SK-N-SH treated with all-trans-retinoic acid at 6 μM for 48 hours (cell line): Measurements from ENCODE around the gene LBH.

ENCODE experiments used
- CSDC2 ChIP-seq: fragments of 250-450 bp; sonication (Bioruptor Pico); IDR thresholded peaks from 2 replicates; pipeline ENCODE4 v1.5.0; 2020; ENCODE audit warnings: mild to moderate bottlenecking, moderate library complexity
- PPARA ChIP-seq: fragments of 250-450 bp; sonication (Bioruptor Pico); IDR thresholded peaks from 2 replicates; pipeline ENCODE4 v1.5.0; 2020; ENCODE audit warnings: mild to moderate bottlenecking, borderline replicate concordance
- TCF4 ChIP-seq: fragments of 250-450 bp; sonication (Bioruptor Pico); IDR thresholded peaks from 2 replicates; pipeline ENCODE4 v1.8.0; 2021; ENCODE audit warnings: mild to moderate bottlenecking, moderate library complexity, borderline replicate concordance
- TOX ChIP-seq: fragments of 250-450 bp; sonication (Bioruptor Pico); IDR thresholded peaks from 2 replicates; pipeline ENCODE4 v1.8.0; 2021; ENCODE audit warnings: mild to moderate bottlenecking, moderate library complexity, borderline replicate concordance
- ZC3H10 ChIP-seq: fragments of 250-450 bp; sonication (Bioruptor Pico); IDR thresholded peaks from 2 replicates; pipeline ENCODE4 v1.5.1; 2021; ENCODE audit warnings: mild to moderate bottlenecking, moderate library complexity
- ZNF565 ChIP-seq: fragments of 450-650 bp; formaldehyde crosslinking; conservative IDR thresholded peaks from 2 replicates; pipeline ENCODE4 v1.5.0; 2020; ENCODE audit warnings: low read depth, mild to moderate bottlenecking, moderate library complexity
- TF ChIP-seq, protein P1 (sequence below): fragments of 250-450 bp; sonication (Bioruptor Pico); IDR thresholded peaks from 2 replicates; pipeline ENCODE4 v1.8.0; 2020; ENCODE audit warnings: mild to moderate bottlenecking, moderate library complexity, borderline replicate concordance
- TF ChIP-seq, protein P2 (sequence below): fragments of 250-450 bp; sonication (Bioruptor Pico); IDR thresholded peaks from 2 replicates; pipeline ENCODE4 v1.5.1; 2020; ENCODE audit warnings: low read depth, mild to moderate bottlenecking, moderate library complexity
- TF ChIP-seq, protein P3 (sequence below): fragments of 250-450 bp; sonication (Bioruptor Pico); IDR thresholded peaks from 2 replicates; pipeline ENCODE4 v1.5.1; 2021; ENCODE audit warnings: mild to moderate bottlenecking, moderate library complexity

- TF ChIP-seq, protein P1, sequence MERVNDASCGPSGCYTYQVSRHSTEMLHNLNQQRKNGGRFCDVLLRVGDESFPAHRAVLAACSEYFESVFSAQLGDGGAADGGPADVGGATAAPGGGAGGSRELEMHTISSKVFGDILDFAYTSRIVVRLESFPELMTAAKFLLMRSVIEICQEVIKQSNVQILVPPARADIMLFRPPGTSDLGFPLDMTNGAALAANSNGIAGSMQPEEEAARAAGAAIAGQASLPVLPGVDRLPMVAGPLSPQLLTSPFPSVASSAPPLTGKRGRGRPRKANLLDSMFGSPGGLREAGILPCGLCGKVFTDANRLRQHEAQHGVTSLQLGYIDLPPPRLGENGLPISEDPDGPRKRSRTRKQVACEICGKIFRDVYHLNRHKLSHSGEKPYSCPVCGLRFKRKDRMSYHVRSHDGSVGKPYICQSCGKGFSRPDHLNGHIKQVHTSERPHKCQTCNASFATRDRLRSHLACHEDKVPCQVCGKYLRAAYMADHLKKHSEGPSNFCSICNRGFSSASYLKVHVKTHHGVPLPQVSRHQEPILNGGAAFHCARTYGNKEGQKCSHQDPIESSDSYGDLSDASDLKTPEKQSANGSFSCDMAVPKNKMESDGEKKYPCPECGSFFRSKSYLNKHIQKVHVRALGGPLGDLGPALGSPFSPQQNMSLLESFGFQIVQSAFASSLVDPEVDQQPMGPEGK (CRISPR knock-in tag) = no peak
- TF ChIP-seq PPARA (CRISPR knock-in tag) (no peak), CSDC2 (no peak), ZNF565 (CRISPR knock-in tag) (no peak), TOX (CRISPR knock-in tag) (no peak), ZC3H10 (CRISPR knock-in tag) (no peak), TCF4 (CRISPR knock-in tag) (no peak)
- TF ChIP-seq, protein P2, sequence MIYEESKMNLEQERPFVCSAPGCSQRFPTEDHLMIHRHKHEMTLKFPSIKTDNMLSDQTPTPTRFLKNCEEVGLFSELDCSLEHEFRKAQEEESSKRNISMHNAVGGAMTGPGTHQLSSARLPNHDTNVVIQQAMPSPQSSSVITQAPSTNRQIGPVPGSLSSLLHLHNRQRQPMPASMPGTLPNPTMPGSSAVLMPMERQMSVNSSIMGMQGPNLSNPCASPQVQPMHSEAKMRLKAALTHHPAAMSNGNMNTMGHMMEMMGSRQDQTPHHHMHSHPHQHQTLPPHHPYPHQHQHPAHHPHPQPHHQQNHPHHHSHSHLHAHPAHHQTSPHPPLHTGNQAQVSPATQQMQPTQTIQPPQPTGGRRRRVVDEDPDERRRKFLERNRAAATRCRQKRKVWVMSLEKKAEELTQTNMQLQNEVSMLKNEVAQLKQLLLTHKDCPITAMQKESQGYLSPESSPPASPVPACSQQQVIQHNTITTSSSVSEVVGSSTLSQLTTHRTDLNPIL (CRISPR knock-in tag) = no peak
- TF ChIP-seq, protein P3, sequence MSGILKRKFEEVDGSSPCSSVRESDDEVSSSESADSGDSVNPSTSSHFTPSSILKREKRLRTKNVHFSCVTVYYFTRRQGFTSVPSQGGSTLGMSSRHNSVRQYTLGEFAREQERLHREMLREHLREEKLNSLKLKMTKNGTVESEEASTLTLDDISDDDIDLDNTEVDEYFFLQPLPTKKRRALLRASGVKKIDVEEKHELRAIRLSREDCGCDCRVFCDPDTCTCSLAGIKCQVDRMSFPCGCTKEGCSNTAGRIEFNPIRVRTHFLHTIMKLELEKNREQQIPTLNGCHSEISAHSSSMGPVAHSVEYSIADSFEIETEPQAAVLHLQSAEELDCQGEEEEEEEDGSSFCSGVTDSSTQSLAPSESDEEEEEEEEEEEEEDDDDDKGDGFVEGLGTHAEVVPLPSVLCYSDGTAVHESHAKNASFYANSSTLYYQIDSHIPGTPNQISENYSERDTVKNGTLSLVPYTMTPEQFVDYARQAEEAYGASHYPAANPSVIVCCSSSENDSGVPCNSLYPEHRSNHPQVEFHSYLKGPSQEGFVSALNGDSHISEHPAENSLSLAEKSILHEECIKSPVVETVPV (CRISPR knock-in tag) = no peak
Measured at GRCh38 chr2:30254685-30255001, 23.3 kb downstream of the LBH start.
